HG03097 (cell line): ENCODE measurements around the gene UGT1A9.
"Not testable (repeated sequence)": the region's sequence is repeated elsewhere in the genome, so short reads cannot be mapped to it uniquely, and the experiment has no call there.

Source experiments
- ATAC-seq: cut with Tn5 transposase; IDR thresholded peaks from one replicate; pipeline ENCODE4 v1.9.1; 2021; ENCODE audit not compliant: unreplicated experiment, low FRiP score

UGT1A9 gene

DNA sequence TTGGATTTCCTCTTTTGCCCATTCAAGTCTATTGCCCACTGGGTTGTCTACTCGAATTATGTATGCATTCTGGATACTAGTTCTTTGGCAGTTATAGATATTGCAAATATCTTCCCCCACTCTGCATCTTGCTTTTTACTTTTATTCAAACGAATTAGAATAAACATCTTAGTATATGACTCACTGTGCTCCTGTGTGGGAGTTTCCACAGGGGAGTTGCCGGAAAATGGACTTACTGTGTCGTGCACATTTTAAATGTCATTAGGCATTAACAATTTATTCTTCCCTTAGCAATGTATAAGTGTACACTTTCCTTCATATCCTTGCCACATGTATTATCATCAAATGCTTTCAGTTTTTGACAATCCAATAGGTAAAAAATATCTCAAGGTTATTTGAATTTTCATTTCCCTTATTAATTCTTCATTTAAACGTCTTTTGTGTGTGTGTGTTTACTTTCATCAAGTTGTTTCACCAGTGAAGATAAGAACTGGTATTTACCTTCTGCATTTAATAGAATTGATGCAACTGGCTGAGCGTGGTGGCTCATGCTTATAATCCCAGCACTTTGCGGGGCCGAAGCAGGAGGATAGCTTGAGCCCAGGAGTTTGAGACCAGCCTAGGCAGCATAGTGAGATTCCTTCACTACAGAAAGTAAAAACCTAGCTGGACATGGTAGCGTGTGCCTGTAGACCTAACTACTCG is 36.4 kb downstream of the UGT1A9 start:
- no peak for ATAC-seq

DNA sequence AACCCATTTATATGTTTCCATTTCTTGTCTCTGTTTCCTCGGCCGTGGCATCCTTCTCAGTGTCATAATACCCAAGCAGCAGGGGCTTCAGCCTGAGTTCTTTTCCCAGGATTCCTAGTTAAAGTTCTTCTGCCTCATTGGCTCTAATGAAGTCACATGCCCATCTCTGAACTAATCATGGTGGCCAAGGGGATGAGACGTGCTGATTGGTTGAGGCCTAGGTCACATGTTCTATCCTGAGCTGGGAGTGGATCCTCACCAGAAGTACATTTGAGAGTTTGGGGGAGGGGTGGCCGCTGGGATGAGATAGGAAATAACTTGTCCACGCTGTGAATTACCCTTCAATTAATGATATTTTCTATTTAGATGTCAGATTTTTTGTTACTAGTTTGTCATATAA is 37.2 kb downstream of the UGT1A9 start:
- ATAC-seq: no peak

DNA sequence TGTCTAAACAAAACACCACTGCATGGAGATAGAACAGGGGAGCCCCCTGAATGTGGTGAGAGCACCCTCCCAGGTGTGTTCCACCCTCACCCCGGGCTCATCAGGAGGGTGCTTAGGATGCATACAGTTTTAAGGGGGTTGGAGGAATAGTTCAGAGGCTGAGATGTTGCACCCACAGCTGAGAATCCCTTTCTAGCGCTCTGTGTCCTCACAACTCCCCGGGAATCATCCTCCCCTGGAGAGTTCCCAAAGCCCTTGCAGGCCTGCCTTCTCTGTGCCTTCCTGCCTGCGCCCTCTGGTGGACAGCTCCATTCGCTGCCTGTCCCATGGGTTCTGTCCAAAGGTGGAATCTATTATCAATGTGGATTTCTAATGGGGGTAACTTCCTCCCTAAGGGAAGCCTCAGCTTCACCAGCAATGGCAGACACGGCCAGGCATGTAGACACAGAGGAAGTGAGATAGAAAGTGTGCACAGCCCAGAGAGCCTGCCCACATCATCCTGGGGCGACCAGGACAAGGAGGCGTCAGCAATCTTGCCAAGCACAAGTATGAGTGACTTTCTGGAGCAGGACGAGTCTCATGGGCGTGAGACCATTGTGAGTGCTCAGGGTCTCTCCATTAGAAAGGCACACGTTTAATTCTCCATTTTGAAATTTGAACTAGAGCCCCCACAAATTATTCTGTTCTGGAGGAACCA is 39.8 kb downstream of the UGT1A9 start:
- ATAC-seq: no peak

DNA sequence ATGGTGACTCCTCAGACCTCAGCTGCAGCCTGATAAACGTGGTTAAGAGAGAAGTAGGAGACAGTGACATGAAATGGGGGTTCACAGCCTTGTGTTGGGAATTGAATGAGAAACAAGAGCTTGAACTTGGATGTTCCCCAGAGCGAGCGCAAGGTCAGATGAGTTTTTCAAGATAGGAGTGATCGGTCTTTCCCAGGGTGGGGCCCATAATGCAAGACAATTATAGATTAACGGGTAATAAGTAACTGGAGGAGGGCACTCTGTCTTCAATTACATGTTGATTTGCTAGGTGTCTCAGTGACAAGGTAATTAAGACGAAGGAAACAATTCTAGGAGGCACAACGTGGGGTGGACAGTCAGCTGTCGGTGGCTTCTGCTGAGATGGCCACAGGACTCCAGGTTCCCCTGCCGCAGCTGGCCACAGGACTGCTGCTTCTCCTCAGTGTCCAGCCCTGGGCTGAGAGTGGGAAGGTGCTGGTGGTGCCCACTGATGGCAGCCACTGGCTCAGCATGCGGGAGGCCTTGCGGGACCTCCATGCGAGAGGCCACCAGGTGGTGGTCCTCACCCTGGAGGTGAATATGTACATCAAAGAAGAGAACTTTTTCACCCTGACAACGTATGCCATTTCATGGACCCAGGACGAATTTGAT is 41.0 kb downstream of the UGT1A9 start, which contains the start of gene UGT1A5:
TSS of gene UGT1A5 (plus strand) at position 297 of the 651 bp plus-strand sequence. CDS start at position 382, 85 bp downstream.
- no peak for ATAC-seq

DNA sequence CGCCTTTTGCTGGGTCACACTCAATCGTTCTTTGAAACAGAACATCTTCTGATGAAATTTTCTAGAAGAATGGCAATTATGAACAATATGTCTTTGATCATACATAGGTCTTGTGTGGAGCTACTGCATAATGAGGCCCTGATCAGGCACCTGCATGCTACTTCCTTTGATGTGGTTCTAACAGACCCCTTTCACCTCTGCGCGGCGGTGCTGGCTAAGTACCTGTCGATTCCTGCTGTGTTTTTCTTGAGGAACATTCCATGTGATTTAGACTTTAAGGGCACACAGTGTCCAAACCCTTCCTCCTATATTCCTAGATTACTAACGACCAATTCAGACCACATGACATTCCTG is 41.5 kb downstream of the UGT1A9 start:
- no peak for ATAC-seq

DNA sequence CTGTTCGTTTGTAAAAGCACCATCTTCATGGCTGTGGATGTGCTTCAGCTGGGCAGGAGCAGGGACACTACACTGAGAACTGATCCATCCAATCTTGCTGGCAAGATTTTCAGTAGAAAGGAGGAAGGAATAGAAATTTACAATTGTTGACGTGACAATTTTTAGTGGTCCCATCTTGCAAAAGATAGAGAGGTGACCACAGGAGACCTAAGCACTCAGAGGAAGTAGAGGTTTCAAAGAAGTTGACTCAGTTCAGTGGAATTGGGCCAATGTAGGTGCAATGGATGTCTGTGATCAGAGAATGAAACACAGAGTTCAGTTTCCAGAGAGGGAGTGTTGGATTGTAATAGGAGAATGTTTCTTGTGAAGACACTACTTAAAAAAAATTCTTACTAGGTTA is 42.4 kb downstream of the UGT1A9 start:
- ATAC-seq: no peak

DNA sequence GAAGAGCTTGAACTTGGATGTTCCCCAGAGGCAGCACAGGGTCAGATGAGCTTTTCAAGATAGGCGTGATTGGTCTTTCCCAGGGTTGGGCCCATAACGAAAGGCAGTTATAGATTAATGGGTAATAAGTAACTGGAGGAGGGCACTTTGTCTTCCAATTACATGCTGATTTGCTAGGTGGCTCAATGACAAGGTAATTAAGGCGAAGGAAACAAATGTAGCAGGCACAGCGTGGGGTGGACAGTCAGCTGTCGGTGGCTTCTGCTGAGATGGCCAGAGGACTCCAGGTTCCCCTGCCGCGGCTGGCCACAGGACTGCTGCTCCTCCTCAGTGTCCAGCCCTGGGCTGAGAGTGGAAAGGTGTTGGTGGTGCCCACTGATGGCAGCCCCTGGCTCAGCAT is 46.9 kb downstream of the UGT1A9 start, which contains the start of gene UGT1A4:
TSS of gene UGT1A4 (plus strand) at position 185 of the 400 bp plus-strand sequence. CDS start at position 270, 85 bp downstream.
- ATAC-seq: no peak

DNA sequence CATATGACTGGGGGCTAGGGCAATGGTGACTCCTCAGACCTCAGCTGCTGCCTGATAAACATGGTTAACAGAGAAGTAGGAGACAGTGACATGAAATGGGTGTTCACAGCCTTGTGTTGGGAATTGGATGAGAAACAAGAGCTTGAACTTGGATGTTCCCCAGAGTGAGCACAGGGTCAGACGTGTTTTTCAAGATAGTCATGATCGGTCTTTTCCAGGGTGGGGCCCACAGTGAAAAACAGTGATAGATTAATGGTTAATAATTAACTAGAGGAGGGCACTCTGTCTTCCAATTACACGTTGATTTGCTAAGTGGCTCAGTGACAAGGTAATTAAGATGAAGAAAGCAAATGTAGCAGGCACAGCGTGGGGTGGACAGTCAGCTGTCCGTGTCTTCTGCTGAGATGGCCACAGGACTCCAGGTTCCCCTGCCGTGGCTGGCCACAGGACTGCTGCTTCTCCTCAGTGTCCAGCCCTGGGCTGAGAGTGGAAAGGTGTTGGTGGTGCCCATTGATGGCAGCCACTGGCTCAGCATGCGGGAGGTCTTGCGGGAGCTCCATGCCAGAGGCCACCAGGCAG is 57.1 kb downstream of the UGT1A9 start, which contains the start of gene UGT1A3:
TSS of gene UGT1A3 (plus strand) at position 320 of the 579 bp plus-strand sequence. CDS start at position 405, 85 bp downstream.
- ATAC-seq: no peak

DNA sequence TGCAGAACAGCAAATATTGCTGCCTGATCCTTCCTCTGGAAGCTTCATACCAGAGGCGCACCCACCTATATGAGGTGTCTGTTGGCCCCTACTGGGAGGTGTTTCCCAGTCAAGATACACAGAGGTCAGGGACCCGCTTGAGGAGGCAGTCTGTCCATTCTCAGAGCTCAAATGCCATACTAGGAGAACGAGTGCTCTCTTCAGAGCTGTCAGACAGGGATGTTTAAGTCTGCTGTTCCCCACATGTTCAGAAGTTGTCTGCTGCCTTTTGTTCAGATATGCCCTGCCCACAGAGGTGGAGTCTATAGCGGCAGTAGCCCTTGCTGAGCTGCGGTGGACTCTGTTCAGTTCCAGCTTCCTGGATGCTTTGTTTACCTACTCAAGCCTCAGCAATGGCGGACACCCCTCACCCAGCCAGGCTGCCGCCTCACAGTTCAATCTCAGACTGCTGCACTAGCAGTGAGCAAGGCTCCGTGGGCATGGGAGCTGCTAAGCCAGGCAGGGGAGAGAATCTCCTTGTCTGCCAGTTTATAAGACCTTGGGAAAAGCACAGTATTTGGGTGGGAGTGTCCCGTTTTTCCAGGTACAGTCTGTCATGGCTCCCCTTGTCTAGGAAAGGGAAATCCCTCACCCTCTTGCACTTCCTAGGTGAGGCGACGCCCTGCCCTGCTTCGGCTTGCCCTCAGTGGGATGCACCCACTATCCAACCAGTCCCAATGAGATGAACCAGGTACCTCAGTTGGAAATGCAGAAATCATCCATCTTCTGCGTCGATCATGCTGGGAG is 65.4 kb downstream of the UGT1A9 start:
- ATAC-seq: not testable (repeated sequence)

DNA sequence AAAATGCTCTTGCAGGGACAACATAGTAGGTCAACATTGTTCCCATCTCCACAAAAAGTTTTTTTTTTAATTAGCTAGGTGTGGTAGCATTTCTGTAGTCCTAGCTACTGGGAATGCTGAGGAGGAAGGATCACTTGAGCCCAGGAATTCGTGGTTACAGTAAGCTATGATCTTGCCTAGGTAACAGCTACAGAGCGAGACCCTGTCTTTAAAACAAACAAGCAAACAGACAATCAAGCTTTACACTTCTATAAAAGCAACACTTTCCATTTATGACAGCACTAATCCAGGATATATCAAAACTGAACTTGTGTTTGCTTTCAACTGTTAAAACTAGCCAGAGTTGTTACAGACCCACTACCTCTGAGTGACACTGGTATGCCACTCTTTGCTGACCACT is 69.2 kb downstream of the UGT1A9 start:
- no peak for ATAC-seq

DNA sequence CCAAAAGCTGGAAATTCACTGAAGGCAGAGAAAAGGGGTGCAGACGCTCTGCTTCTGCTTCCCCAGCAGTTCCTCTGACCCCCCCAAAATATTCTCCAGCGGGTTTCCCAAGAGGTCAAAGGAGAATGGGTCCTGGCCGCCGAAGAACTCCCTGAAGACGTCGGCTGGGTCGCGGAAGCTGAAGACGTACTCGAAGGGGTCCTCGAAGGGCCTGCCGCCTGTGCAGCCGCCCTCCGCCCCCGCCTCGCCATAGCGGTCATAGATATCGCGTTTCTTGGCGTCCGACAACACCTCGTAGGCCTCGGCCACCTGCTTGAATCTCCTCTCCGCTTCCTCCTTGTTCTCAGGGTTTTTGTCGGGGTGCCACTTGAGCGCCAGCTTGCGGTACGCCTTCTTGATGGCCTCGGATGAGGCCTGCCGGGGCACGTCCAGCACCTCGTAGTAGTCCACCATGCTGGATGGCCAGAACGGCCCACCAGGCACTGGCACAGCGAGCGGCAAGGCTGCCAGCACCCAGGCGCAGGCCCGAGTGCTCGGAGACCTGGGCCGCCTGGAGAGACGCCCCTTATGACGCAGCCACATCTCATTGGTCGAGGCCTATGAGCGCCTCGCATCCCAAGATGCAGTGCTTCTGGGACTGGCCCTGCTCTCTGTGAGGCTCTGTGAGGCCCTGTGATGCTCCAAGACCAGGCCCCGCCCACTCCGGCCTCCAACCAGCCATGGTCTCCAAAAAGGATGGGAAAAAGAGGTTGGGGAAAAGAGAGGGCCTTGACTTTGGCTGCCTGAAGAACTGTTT is 72.0 kb downstream of the UGT1A9 start:
- no peak for ATAC-seq

DNA sequence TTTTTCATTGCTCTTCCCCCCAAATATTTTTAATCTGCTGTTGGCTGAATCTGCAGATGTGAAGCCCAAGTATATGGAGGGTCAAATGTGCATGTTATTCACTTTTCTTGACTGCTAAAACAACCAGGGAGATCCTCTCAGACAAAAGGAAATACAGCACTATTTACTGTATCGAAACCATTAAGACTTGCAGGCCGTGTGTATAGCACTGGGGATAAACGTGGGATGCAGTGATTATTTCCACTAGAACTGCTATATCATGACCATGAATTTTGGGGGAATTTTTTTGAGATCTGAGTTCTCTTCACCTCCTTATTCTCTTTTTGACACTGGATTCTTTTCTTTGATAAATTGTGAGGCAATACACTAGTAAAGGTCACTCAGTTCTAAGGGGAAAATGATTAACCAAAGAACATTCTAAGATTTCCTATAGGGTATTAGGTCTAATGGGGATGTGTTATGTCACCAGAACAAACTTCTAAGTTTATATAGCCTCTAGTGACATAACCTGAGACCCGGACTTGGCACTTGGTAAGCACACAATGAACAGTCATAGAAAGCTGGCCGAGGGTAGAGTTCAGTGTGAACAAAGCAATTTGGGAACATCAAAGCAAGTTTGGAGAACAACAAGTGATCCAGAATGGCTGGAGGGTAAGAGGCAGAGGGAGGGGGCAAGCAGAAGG is 73.5 kb downstream of the UGT1A9 start:
- no peak for ATAC-seq

DNA sequence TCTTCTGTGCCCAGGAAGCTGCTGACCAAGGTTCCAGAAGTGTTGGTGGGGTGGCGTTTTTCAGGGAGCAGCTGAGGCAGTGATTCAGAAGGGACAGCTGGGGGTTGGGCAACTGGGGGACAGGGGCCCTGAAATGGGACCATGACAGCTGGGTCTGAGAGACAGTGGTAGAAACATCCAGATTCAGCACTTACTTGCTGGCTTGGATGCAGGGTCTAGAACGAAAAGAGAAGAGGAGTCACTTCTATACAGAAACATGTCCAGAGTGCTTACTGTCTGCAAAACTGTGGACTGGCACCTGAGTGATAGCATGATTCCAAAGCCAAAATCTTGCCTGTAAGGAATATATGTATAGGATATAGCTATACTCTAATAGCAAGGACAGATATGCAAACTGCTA is 74.1 kb downstream of the UGT1A9 start:
- ATAC-seq: not testable (repeated sequence)

DNA sequence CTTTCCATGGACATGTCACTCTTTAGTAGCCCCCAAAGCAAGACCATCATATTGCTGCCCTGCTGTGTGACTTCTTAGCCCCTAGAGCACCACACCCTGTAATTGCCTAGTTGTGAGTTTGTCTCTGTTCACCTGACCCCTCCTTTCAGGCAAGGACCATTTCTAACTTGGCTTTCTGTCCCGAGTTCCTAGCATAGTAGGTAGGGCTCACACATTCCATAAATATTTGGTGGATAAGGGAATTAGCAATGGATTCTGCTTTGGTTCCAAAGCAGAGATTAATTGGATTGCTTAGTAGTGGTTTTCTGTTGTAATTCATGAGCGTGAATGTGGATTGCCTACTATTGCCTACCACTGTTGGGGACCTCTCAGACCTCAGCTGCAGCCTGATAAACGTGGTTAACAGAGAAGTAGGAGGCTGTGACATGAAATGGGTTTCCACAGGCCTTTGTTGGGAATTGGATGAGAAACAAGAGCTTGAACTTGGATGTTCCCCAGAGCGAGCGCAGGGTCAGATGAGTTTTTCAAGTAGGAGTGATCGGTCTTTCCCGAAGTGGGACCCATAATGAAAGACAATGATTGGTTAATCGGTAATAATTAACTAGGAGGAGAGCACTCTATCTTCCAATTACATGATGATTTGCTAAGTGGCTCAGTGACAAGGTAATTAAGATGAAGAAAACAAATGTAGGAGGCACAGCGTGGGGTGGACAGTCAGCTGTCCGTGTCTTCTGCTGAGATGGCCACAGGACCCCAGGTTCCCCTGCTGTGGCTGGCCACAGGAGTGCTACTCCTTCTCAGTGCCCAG is 75.0 kb downstream of the UGT1A9 start:
- ATAC-seq: no peak

DNA sequence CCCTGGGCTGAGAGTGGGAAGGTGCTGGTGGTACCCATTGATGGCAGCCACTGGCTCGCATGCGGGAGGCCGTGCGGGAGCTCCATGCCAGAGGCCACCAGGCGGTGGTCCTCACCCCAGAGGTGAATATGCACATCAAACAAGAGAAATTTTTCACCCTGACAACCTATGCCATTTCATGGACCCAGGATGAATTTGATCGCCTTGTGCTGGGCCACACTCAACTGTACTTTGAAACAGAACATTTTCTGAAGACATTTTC is 75.5 kb downstream of the UGT1A9 start:
- no peak for ATAC-seq

DNA sequence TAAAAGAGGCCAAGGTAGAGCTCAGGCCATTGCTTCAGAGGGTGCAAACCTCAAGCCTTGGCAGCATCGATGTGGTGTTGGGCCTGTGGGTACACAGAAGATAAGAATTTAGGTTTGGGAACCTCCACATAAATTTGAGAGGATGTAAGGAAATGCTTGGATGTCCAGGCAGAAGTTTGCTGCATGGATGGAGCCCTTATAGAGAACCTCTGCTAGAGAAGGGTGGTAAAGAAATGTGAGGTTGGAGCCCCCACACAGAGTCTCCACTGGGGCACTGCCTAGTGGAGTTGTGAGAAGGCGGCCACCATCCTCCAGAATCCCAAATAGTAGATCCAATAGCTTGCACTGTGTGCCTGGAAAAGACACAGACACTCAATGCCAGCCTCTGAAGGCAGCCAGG is 79.0 kb downstream of the UGT1A9 start:
- not testable (repeated sequence) for ATAC-seq

DNA sequence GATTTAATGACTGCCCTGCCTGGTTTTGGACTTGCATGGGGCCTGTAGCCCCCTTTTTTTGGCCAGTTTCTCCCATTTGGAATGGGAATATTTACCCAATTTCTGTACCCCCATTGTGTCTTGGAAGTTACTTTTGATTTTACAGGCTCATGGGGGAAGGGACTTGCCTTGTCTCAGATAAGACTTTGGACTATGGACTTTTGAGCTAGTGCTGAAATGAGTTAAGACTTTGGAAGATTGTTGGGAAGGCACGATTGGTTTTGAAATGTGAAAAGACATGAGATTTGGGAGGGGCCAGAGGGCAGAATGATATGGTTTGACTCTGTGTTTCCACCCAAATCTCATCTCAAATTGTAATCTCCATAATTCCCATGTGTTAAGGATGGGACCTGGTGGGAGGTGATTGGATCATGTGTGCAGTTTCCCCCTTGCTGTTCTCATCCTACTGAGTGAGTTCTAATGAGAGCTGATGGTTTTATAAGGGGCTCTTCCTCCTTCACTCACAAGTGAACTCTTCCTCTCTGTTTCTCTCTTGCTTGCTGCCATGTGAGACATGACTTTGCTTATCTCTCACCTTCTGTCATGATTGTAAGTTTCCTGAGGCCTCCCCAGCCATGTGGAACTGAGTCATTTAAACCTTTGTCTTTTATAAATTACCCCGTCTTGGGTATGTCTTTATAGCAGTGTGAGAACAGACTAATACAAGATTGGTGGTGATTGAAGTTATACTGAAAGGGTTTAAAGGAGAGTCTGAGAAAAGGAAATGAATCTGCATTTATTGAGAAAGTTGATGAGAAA is 79.7 kb downstream of the UGT1A9 start:
- not testable (repeated sequence) for ATAC-seq
